ENCODE data around the gene CAB39. TPM values are rescaled to one million over a fixed set of nuclear protein-coding genes. Genes with fewer than 3 reads are reported as not detected.
"Not testable (repeated sequence)": the region's sequence is repeated elsewhere in the genome, so short reads cannot be mapped to it uniquely, and the experiment has no call there.

The CAB39 gene
- total and polyA plus RNA-seq, 5 experiments from 2014 or later = 62.5 to 107 (median 81.5) TPM

- H3K36me3 Mint-ChIP-seq, H3K27me3 Mint-ChIP-seq, ATAC-seq, H3K4me3 Mint-ChIP-seq, H3K27ac Mint-ChIP-seq, POLR2A ChIA-PET, DNase-seq: not testable (repeated sequence)
- Mint-ChIP-seq H3K9me3 (peaks cover 3 to 22% (median 12%) of the 10 kb centered on the region in 9 donors), H3K4me1 (peaks cover 3 to 22% (median 13%) of the 10 kb centered on the region in 4 donors)
Observed at GRCh38 chr2:230702457-230702856, 10.2 kb upstream of the CAB39 start.

- no peak for DNase-seq
- Mint-ChIP-seq H3K27ac (no peak overlapping the region), H3K9me3 (peaks cover 3 to 22% (median 12%) of the 10 kb centered on the region in 9 donors), H3K4me1 (peaks cover 9 to 24% (median 10%) of the 10 kb centered on the region in 4 donors), H3K27me3 (no peaks in the 10 kb centered on the region), H3K36me3 (peaks cover 0 to 8% (median 6%) of the 10 kb centered on the region in 3 donors), H3K4me3 (no peak overlapping the region)
- ATAC-seq = no peak
- POLR2A ChIA-PET = no interaction called here
Observed at GRCh38 chr2:230703514-230703913, 9.1 kb upstream of the CAB39 start.

- Mint-ChIP-seq H3K27ac (no peak overlapping the region), H3K9me3 (peaks cover 3 to 22% (median 12%) of the 10 kb centered on the region in 9 donors), H3K4me3 (no peak overlapping the region), H3K36me3 (peaks cover 0 to 8% (median 6%) of the 10 kb centered on the region in 3 donors), H3K4me1 (peaks cover 1 to 19% (median 7%) of the 10 kb centered on the region in 4 donors), H3K27me3 (no peaks in the 10 kb centered on the region)
- ATAC-seq (no peak), DNase-seq (no peak)
- POLR2A ChIA-PET = no interaction called here
Observed at GRCh38 chr2:230706053-230706521, 6.6 kb upstream of the CAB39 start.

GRCh38 chr2:230706966-230707365 lies 5.7 kb upstream of the CAB39 start:
- peaks cover 8 to 27% (median 12%) of the 10 kb centered on the region in 4 donors for H3K4me1 Mint-ChIP-seq
- no peak overlapping the region for H3K4me3 Mint-ChIP-seq
- POLR2A ChIA-PET = no interaction called here
- DNase-seq = no peak
- H3K36me3 Mint-ChIP-seq = peaks cover 0 to 7% (median 6%) of the 10 kb centered on the region in 3 donors
- H3K9me3 Mint-ChIP-seq = peaks cover under 1 to 18% (median 9%) of the 10 kb centered on the region in 9 donors
- no peak for ATAC-seq
- peak overlapping the region in 1 of 10 donors; percentile 25 for H3K27ac Mint-ChIP-seq
- H3K27me3 Mint-ChIP-seq = no peaks in the 10 kb centered on the region

GRCh38 chr2:230708204-230708603 lies 4.4 kb upstream of the CAB39 start:
- Mint-ChIP-seq H3K27me3 (no peaks in the 10 kb centered on the region), H3K9me3 (peaks cover 0 to 8% (median 0%) of the 10 kb centered on the region in 9 donors), H3K4me3 (peak overlapping the region in 1 of 10 donors; percentile 46), H3K36me3 (no peaks in the 10 kb centered on the region), H3K4me1 (peaks cover 12 to 33% (median 16%) of the 10 kb centered on the region in 4 donors), H3K27ac (peak overlapping the region in 3 of 10 donors; percentile 64 to 79 (median 76))
- POLR2A ChIA-PET = interaction anchor here (0.6 to 0.7 kb wide), 3 partner anchors 64 to 102 kb away, joined by 3 to 4 read pairs (median 3); no protein-coding TSS in a partner anchor
- DNase-seq (no peak), ATAC-seq (no peak)

GRCh38 chr2:230711224-230711623 lies 1.4 kb upstream of the CAB39 start:
- peak overlapping the region in 7 of 10 donors; percentile 22 to 98 (median 41) for H3K4me3 Mint-ChIP-seq
- no peaks in the 10 kb centered on the region for H3K9me3 Mint-ChIP-seq
- POLR2A ChIA-PET = no interaction called here
- H3K27me3 Mint-ChIP-seq = no peaks in the 10 kb centered on the region
- no peak for DNase-seq
- H3K4me1 Mint-ChIP-seq = peaks cover 24 to 44% (median 36%) of the 10 kb centered on the region in 4 donors
- H3K27ac Mint-ChIP-seq = peak overlapping the region in 2 of 10 donors; percentile 8 to 20
- H3K36me3 Mint-ChIP-seq = peaks cover 0 to 7% (median 0%) of the 10 kb centered on the region in 3 donors
- no peak for ATAC-seq

GRCh38 chr2:230713331-230714135 lies 891 bp downstream of the CAB39 start:
- H3K4me3 Mint-ChIP-seq = peak overlapping the region; percentile 92 to 99 (median 96)
- H3K4me1 Mint-ChIP-seq = peaks cover 27 to 60% (median 51%) of the 10 kb centered on the region in 4 donors
- no peaks in the 10 kb centered on the region for H3K9me3 Mint-ChIP-seq
- DNase-seq (peak; percentile 13 to 73 (median 37)), ATAC-seq (peak; percentile 37 to 48)
- POLR2A ChIA-PET = interaction anchor here (0.5 to 2.9 kb wide), 17 partner anchors 10 to 879 kb away, joined by 3 to 44 read pairs (median 5); no protein-coding TSS in a partner anchor
- H3K36me3 Mint-ChIP-seq = peaks cover 0 to 7% (median 0%) of the 10 kb centered on the region in 3 donors
- no peaks in the 10 kb centered on the region for H3K27me3 Mint-ChIP-seq
- peak overlapping the region; percentile 79 to 98 (median 94) for H3K27ac Mint-ChIP-seq

GRCh38 chr2:230714136-230714480 lies 1.5 kb downstream of the CAB39 start:
- ATAC-seq (peak; percentile 60 to 66), DNase-seq (peak in 8 of 10 donors; percentile 21 to 53 (median 36))
- POLR2A ChIA-PET = interaction anchor here (0.7 to 2.9 kb wide), 16 partner anchors 9 to 84 kb away, joined by 3 to 44 read pairs (median 5); no protein-coding TSS in a partner anchor
- no peaks in the 10 kb centered on the region for H3K27me3 Mint-ChIP-seq
- peak overlapping the region; percentile 79 to 98 (median 94) for H3K27ac Mint-ChIP-seq
- peaks cover 27 to 63% (median 55%) of the 10 kb centered on the region in 4 donors for H3K4me1 Mint-ChIP-seq
- no peaks in the 10 kb centered on the region for H3K9me3 Mint-ChIP-seq
- peaks cover 0 to 7% (median 0%) of the 10 kb centered on the region in 3 donors for H3K36me3 Mint-ChIP-seq
- peak overlapping the region; percentile 92 to 99 (median 96) for H3K4me3 Mint-ChIP-seq

GRCh38 chr2:230715201-230715600 lies 2.6 kb downstream of the CAB39 start:
- peak overlapping the region; percentile 78 to 97 (median 92) for H3K27ac Mint-ChIP-seq
- H3K27me3 Mint-ChIP-seq = no peaks in the 10 kb centered on the region
- H3K9me3 Mint-ChIP-seq = no peaks in the 10 kb centered on the region
- peaks cover 35 to 74% (median 66%) of the 10 kb centered on the region in 4 donors for H3K4me1 Mint-ChIP-seq
- peaks cover 0 to 7% (median 0%) of the 10 kb centered on the region in 3 donors for H3K36me3 Mint-ChIP-seq
- POLR2A ChIA-PET = interaction anchor here (1.1 to 2.8 kb wide), 5 partner anchors 8 to 83 kb away, joined by 3 to 44 read pairs (median 8); no protein-coding TSS in a partner anchor
- ATAC-seq (no peak), DNase-seq (peak in 1 of 10 donors; percentile 20)
- H3K4me3 Mint-ChIP-seq = peak overlapping the region; percentile 67 to 98 (median 93)

GRCh38 chr2:230716588-230716987 lies 3.9 kb downstream of the CAB39 start:
- no peak for DNase-seq
- ATAC-seq = no peak
- Mint-ChIP-seq H3K27ac (peak overlapping the region in 7 of 10 donors; percentile 25 to 92 (median 63)), H3K9me3 (no peaks in the 10 kb centered on the region), H3K36me3 (peaks cover 0 to 13% (median 4%) of the 10 kb centered on the region in 3 donors), H3K4me1 (peaks cover 35 to 82% (median 74%) of the 10 kb centered on the region in 4 donors), H3K27me3 (no peaks in the 10 kb centered on the region), H3K4me3 (peak overlapping the region in 3 of 10 donors; percentile 35 to 71 (median 40))
- POLR2A ChIA-PET = no interaction called here

- Mint-ChIP-seq H3K27me3 (no peaks in the 10 kb centered on the region), H3K4me3 (peak overlapping the region; percentile 9 to 73 (median 61)), H3K4me1 (peaks cover 39 to 82% (median 75%) of the 10 kb centered on the region in 4 donors), H3K27ac (peak overlapping the region in 9 of 10 donors; percentile 18 to 93 (median 68)), H3K36me3 (peaks cover 0 to 17% (median 4%) of the 10 kb centered on the region in 3 donors), H3K9me3 (no peaks in the 10 kb centered on the region)
- POLR2A ChIA-PET = interaction anchor here (0.8 to 1.4 kb wide), 2 partner anchors 11 to 13 kb away, joined by 3 to 6 read pairs; no protein-coding TSS in a partner anchor
- DNase-seq = no peak
- no peak for ATAC-seq
Observed at GRCh38 chr2:230717600-230717999, 5.0 kb downstream of the CAB39 start.

GRCh38 chr2:230719340-230719739 lies 6.7 kb downstream of the CAB39 start:
- Mint-ChIP-seq H3K36me3 (peaks cover 0 to 17% (median 8%) of the 10 kb centered on the region in 3 donors), H3K27me3 (no peaks in the 10 kb centered on the region), H3K27ac (peak overlapping the region in 7 of 10 donors; percentile 1 to 86 (median 61)), H3K9me3 (no peaks in the 10 kb centered on the region), H3K4me3 (peak overlapping the region in 4 of 10 donors; percentile 11 to 52 (median 34)), H3K4me1 (peaks cover 37 to 89% (median 86%) of the 10 kb centered on the region in 4 donors)
- no peak for DNase-seq
- no peak for ATAC-seq
- POLR2A ChIA-PET = no interaction called here
